ENCODE results near the gene GCGR.

DNA sequence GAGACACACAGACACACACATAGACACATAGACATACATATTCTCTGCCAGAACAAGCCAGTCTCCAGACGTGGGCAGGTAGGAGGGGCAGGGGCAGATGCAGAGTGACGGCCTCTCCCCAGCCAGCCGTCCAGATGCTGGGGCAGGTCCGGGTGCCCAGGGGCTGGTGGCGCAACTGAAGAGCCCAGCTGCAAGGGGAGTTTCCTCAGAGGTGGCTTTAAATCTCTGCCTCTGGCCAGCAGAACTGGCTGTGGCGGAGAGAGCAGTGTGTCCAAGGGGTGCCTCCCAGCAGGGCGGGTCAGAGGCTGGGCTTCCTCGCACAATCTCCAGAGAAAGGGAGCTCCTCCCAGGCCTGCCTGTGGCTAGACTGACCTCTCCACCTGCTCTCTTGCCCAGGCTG, 9.4 kb upstream of the GCGR start:
- TF ChIP-seq, protein P1, sequence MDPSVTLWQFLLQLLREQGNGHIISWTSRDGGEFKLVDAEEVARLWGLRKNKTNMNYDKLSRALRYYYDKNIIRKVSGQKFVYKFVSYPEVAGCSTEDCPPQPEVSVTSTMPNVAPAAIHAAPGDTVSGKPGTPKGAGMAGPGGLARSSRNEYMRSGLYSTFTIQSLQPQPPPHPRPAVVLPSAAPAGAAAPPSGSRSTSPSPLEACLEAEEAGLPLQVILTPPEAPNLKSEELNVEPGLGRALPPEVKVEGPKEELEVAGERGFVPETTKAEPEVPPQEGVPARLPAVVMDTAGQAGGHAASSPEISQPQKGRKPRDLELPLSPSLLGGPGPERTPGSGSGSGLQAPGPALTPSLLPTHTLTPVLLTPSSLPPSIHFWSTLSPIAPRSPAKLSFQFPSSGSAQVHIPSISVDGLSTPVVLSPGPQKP (IDR thresholded peaks at IDR 0.05; ENCODE audit: low read depth, low read length), result no peak
- no peak for TF ChIP-seq RAD21 (conservative IDR thresholded peaks at IDR 0.05 in 1 of 2, IDR thresholded peaks at IDR 0.05 in 1 of 2)
- TF ChIP-seq, protein P2, sequence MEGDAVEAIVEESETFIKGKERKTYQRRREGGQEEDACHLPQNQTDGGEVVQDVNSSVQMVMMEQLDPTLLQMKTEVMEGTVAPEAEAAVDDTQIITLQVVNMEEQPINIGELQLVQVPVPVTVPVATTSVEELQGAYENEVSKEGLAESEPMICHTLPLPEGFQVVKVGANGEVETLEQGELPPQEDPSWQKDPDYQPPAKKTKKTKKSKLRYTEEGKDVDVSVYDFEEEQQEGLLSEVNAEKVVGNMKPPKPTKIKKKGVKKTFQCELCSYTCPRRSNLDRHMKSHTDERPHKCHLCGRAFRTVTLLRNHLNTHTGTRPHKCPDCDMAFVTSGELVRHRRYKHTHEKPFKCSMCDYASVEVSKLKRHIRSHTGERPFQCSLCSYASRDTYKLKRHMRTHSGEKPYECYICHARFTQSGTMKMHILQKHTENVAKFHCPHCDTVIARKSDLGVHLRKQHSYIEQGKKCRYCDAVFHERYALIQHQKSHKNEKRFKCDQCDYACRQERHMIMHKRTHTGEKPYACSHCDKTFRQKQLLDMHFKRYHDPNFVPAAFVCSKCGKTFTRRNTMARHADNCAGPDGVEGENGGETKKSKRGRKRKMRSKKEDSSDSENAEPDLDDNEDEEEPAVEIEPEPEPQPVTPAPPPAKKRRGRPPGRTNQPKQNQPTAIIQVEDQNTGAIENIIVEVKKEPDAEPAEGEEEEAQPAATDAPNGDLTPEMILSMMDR (IDR thresholded peaks at IDR 0.05), result no peak
- TF ChIP-seq, protein P3, sequence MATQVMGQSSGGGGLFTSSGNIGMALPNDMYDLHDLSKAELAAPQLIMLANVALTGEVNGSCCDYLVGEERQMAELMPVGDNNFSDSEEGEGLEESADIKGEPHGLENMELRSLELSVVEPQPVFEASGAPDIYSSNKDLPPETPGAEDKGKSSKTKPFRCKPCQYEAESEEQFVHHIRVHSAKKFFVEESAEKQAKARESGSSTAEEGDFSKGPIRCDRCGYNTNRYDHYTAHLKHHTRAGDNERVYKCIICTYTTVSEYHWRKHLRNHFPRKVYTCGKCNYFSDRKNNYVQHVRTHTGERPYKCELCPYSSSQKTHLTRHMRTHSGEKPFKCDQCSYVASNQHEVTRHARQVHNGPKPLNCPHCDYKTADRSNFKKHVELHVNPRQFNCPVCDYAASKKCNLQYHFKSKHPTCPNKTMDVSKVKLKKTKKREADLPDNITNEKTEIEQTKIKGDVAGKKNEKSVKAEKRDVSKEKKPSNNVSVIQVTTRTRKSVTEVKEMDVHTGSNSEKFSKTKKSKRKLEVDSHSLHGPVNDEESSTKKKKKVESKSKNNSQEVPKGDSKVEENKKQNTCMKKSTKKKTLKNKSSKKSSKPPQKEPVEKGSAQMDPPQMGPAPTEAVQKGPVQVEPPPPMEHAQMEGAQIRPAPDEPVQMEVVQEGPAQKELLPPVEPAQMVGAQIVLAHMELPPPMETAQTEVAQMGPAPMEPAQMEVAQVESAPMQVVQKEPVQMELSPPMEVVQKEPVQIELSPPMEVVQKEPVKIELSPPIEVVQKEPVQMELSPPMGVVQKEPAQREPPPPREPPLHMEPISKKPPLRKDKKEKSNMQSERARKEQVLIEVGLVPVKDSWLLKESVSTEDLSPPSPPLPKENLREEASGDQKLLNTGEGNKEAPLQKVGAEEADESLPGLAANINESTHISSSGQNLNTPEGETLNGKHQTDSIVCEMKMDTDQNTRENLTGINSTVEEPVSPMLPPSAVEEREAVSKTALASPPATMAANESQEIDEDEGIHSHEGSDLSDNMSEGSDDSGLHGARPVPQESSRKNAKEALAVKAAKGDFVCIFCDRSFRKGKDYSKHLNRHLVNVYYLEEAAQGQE (IDR thresholded peaks at IDR 0.05), result no peak
- no peak for TF ChIP-seq POLR2A (IDR thresholded peaks at IDR 0.05; ENCODE audit: low read length)
- TF ChIP-seq, protein P4, sequence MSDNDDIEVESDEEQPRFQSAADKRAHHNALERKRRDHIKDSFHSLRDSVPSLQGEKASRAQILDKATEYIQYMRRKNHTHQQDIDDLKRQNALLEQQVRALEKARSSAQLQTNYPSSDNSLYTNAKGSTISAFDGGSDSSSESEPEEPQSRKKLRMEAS (IDR thresholded peaks at IDR 0.05), result no peak
- TF ChIP-seq NPAS2 (CRISPR knock-in tag; IDR thresholded peaks at IDR 0.05; ENCODE audit: borderline replicate concordance), result no peak
- no peak for TF ChIP-seq SREBF2 (IDR thresholded peaks at IDR 0.05)
- TF ChIP-seq ESRRA (IDR thresholded peaks at IDR 0.05; ENCODE audit: borderline replicate concordance, low read length), result no peak
